ENCODE measurements around the gene FNDC3B.
"Not testable (repeated sequence)": the region's sequence is repeated elsewhere in the genome, so short reads cannot be mapped to it uniquely, and the experiment has no call there.

FNDC3B gene

DNA sequence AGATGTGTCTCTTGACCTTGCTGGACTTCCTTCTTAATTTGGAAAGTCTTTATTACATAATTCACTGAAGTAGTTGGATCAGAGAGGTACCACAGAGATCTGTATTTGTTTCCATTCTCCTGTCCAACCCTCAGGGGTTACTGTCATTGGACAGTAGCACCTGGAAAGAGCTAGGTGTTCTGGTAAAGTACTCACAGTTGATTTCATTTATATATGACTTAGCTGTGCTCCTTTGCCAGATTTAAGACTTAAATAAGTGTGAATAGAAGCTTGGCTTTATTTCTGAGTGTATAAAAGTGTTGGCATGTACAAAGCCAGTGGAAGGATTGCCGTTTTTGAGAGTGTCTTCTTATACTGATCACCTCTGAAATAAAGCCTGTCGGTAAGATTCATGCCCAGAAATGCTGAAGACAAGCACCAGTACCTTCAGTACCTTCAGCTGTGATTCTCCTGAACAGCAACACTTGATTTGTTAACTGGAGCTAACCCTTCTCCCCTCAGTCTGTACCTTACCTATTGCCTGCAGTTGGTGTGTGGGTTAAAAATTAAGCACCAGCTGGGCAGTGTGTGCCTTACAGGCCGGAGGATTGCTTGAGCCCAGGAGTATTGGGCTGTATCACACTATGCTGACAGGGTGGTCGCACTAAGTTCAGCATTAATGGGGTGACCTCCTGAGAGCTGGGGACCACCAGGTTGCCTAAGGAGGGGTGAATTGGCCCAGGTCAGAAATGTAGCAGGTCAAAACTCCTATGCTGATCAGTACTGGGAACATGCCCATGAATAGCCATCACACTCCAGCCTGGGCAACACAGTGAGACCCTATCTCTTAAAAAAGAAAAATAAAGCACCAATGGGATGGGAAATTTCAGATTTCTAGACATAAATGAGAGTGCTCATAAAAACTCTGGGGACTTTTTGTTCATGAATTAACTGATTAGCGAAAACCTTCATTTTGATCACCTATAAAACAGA, 197.7 kb downstream of the FNDC3B start:
- DNase-seq (ENCODE audit: low read depth in 2 of 2): no peak

DNA sequence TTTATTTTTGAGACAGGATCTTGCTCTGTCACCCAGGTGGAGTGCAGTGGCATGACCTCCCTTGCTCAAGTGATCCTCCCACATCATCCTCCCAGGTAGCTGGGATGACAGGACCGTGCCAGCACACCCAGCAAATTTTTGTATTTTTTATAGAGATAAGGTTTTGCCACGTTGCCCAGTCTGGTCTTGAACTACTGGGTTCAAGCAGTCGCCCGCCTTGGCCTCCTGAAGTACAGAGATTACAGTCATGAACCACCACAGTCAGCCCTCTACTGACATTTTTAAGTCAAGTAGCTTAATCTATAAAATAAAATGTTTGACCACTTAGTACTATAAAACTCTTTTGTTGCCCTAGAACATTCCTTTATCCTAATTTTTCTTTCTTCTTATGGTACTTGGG, 198.8 kb downstream of the FNDC3B start:
- no peak for DNase-seq (ENCODE audit: low read depth in 2 of 2)

DNA sequence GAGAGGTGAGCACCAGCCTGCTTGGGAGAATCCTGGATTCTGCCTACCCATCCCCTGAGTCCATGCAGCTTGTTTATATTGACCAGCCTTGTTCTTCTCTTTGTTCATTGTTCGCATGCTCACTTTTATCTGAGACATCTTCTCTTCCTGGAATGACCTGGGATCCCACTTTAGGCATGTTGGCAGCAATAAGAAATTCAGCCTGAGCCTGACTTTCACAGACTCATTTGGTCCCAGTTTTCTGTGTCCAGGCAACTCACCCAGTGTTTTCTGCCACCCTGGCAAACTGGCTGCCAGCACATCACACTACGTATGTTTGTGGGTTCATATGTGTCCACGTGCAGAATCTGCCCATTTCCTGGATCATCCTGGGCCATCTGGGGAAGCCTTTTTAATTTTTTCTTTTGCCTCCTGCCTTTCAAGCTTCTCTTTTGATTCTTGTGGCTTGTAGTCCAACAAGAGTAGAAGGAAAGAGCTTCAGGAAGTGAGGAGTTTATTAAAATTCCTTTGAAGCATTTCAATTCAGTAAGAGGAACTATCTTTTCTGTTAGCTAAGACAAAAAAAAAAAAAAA, 199.9 kb downstream of the FNDC3B start:
- no peak for DNase-seq (ENCODE audit: low read depth in 2 of 2)

DNA sequence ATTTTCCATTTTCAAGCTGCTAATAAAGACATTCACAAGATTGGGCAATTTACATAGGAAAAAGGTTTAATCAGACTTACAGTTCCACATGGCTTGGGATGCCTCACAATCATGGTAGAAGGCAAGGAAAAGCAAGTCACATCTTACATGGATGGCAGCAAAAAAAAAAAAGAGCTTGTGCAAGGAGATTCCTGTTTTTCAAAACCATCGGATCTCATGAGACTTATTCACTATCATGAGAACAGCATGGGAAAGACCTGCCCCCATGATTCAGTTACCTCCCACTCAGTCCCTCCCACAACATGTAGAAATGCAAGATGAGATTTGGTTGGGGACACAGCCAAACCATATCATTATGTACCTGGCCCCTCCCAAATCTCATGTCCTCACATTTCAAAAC, 202.0 kb downstream of the FNDC3B start:
- no peak for DNase-seq (ENCODE audit: low read depth in 2 of 2)

DNA sequence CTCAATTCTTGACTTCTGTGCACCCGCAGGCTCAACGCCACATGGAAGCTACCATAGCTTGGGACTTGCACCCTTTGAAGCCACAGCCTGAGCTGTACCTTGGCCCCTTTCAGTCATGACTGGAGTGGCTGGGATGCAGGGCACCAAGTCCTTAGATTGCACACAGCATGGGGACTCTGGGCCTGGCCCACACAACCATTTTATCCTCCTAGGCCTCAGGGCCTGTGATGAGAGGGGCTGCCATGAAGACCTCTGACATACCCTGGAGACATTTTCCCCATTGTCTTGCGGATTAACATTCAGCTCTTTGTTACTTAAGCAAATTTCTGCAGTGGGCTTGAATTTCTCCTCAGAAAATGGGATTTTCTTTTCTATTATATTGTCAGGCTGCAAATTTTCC, 203.1 kb downstream of the FNDC3B start:
- DNase-seq (ENCODE audit: low read depth in 2 of 2): not testable (repeated sequence)

DNA sequence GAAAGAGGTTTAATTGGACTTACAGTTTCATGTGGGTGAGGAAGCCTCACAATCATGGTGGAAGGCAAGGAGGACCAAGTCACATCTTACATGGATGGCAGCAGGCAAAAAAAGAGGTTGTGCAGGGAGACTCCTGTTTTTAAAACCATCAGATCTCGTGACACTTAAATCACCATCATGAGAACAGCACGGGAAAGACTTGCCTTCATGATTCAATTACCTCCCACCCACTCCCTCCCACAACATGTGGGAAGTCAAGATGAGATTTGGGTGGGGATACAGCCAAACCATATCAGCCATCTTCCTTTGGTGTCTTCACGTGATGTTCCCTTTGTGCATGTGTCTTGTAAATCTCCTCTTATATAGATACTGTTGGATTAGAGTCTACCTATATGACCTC, 204.0 kb downstream of the FNDC3B start:
- DNase-seq (ENCODE audit: low read depth in 2 of 2): not testable (repeated sequence)

DNA sequence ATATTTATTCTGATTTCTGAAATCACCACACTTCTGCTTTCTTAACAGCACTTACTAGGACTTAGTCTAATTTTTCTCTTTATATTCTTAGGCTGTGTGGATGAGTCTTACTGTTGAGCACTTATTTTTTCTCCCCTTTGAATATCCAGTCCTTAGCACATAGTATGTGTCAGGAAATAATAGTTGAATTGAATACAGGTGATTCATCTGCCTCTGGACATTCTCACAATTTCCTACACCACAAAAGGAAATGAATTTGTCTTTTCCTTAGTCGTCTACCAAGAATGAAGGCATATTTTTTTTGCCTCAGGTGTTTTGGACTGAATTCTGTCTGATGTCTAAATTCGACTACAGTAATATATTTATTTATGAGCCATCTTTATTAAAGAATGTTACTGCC, 204.6 kb downstream of the FNDC3B start:
- no peak for DNase-seq (ENCODE audit: low read depth in 2 of 2)

DNA sequence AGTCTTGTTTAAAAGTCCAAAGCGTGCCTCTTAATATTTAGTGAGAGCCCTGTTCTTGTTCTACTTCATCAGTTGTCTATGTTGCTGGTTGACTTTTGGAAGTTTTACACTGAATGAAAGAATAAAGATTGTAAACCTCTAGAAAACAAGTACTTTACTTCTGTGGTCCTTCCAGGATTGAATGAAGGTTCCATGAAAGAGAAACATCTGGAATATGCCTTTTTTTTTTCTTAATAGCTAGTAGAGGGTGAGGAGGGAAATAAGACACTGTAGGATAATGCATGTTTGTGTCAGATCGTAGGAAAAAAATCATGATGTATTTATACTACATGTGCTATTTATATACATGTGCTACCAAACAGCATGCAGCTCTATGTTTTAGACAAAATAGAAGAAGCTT, 205.9 kb downstream of the FNDC3B start:
- DNase-seq (ENCODE audit: low read depth in 2 of 2): no peak

DNA sequence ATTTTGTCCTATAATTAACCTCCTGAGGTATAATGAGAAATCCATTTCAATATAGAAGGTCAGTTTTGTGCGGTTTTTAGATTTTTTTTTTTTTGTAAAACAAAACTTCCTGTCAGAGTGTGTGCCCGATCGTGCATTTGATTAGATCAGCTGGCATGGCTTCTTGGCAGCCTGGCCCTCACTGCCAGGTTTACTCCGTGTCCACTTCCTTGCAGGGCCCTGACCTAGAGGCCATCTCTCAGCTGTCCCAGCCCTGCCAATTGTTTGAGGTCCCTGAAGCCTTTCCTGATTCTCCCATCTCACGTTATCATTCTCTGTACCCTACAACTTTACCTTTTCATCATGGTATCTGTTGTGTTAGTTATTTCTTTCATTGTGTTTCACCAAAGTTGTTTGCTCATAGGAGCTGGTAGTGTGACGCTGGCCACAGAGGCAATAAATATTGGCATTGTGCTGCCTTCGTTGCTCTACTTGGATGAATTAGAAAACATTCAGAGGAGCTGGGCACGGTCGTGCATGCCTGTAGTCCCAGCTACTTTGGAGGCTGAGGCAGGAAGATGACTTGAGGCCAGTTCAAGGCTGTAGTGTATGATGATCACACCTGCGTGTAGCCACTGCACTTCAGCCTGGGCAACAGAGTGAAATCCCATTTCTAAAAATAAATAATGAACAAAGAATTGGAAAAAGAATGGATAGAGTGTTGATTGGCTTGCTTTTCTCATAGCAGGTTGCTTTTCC, 206.9 kb downstream of the FNDC3B start:
- no peak for DNase-seq (ENCODE audit: low read depth in 2 of 2)

DNA sequence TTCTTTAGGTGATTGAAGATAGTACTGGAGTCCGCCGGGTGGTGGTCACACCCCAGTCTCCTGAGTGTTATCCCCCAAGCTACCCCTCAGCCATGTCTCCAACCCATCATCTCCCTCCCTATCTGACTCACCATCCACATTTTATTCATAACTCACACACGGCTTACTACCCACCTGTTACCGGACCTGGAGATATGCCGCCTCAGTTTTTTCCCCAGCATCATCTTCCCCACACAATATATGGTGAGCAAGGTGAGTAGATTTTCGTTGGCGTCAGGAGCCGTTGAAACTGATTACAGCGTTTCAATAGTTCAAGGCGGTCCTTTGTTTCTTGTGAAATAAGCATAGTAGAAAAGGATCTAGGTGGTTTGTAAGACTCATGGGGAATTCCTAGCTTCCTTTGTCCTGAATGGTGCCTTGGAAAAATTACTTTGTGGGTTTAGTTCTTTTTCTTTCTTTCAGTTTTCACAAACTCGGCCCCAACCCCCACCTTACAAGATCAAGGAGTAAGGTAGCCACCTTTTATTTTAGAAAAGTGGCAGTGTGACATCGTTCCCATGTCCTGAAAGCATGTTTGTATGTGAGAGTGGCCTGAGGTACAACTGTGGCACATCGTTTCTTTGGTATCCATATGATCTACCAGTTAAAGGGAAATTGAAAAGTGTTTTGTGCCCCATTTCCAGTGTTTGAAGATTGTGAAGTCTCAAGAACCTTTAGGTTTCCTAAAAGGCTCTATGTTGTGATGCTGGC, 208.3 kb downstream of the FNDC3B start:
- DNase-seq (ENCODE audit: low read depth in 2 of 2): no peak

DNA sequence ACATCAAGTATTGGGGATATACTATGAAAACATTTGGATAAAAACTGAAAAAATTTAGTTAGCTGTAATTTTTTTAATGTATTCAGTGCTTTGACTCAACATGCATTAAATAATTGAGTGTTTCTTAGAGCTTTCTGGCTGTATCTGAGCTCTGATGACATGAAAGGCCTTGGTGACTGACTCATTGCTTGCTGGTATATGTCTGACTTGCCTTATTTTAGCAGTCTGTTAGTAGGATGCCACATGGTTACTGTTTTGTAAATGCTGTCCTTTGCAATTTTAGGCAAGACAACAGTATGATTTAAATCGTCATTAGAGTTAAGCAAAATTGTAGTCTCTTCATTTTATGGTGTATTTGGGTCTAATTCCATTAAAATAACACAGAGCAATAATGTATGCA, 209.7 kb downstream of the FNDC3B start:
- no peak for DNase-seq (ENCODE audit: low read depth in 2 of 2)

DNA sequence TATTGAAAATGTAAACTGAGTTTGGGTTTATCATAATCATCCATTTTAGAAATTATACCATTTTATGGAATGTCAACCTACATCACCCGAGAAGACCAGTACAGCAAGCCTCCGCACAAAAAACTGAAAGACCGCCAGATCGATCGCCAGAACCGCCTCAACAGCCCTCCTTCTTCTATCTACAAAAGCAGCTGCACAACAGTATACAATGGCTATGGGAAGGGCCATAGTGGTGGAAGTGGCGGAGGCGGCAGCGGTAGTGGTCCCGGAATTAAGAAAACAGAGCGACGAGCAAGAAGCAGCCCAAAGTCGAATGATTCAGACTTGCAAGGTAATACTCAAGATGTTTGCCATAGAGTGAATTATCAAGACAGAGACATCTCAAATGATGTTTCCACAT, 211.8 kb downstream of the FNDC3B start:
- DNase-seq (ENCODE audit: low read depth in 2 of 2): no peak

DNA sequence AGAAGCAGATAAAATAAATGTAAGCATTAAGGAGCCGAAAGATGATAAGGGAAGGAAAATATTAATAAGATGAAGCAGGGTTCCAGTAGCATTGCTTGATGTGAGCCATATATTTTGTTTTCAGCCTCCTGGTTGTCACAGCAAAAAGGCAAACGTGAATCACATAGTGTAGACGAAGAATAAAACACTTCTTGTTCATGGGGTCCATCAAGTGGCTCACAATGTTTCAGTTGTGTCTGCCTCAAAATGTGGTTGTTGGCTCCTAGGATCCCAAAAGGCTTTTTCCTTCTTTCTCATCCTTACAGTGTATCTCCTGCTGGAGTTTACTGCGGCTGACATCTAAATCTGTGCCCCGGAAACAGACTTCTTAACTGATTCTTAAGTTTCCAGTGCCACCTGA, 213.8 kb downstream of the FNDC3B start:
- no peak for DNase-seq (ENCODE audit: low read depth in 2 of 2)

DNA sequence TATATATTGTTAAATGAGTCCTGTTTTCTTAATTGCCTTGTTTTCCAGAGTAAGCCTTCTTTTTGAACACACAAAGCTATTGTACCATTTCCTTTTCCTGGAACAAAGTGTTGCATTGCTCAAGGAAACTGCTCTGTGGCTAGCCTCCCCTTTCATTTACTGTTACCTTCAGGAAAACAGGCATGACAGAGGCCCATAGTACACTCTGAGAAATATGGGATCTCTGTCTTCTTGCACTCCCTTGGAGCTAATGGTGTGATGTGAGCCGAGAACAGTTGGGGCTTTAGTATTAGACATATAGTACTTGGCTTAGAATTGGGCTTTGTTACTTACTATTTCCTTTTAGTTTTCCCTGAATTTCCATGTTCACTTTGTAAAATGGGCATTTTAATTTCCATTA, 215.2 kb downstream of the FNDC3B start:
- no peak for DNase-seq (ENCODE audit: low read depth in 2 of 2)

DNA sequence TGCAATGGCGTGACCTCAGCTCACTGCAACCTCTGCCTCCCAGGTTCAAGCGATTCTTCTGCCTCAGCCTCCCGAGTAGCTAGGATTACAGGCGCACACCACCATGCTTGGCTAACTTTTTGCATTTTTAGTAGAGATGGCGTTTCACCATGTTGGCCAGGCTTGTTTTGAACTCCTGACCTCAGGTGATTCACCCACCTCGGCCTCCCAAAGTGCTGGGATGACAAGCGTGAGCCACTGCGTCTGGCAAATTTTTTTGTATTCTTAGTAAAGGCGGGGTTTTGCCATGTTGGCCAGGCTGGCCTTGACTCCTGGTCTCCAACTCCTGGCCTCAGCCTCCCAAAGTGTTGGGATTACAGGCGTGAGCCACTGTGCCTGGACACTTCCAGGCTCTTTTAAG, 215.9 kb downstream of the FNDC3B start:
- DNase-seq (ENCODE audit: low read depth in 2 of 2): not testable (repeated sequence)

DNA sequence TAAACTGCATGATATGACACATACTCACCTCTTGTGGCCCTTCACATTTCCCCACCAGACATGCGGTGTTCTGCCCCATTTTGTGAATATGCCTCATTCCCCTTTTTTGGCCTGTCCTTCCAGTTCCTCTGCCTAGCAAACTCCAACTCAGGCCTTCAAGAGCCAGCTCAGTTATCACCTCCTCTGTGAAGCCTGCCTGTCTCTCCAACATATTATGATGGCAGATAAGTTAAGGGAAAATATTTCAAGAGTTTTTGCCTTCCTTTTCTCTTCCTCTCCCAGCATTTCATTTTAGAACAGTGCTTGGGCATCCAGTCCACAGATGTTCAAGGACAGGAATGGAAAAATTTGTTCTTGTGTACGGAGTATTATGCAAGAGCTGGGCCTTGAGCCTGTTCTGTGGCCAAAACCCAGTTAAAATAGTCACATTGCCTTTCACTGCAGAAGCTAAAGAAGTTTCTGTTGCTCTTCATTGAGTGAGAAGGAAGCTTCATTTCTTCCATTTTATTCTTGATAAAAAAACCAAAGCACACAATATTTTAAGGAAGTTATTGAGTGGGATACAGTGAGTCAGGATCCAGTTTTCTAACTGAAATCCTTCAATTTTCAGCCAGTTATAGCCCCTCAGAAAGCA, 216.8 kb downstream of the FNDC3B start:
- DNase-seq (ENCODE audit: low read depth in 2 of 2): no peak

DNA sequence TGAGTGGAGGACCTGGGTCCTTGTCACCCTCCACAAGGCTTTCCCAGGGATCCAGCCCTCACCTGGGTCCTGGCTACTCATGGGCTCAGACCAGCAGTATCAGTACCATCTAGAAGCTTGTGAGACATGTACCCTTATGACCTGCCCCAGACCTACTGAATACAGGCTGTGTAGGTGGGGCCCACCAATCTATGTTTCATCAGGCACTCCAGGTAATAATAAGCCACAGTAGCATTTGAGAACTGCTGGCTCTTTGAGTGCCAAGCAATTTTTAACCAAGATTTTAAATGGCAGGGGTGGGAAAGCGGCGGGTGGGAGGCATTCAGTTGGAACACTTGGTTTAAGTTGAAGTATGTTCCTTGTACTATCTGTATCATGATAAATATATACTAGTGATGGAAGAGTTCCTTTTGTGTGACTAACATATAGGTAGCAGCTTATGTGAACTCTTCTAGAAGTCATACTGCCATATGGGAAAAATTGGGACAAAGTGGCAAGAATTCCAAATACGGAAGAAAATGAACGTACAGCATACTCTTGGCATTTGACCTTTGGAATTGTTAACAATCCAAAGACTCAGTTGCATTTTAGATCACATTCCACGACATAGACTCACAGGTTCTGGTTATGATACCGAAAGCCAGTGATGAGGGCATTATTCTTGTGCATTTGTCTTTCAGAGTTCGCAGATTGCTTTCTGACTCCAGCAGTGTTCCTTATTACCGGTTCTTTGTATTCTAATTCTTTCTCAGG, 218.4 kb downstream of the FNDC3B start:
- DNase-seq (ENCODE audit: low read depth in 2 of 2): no peak

DNA sequence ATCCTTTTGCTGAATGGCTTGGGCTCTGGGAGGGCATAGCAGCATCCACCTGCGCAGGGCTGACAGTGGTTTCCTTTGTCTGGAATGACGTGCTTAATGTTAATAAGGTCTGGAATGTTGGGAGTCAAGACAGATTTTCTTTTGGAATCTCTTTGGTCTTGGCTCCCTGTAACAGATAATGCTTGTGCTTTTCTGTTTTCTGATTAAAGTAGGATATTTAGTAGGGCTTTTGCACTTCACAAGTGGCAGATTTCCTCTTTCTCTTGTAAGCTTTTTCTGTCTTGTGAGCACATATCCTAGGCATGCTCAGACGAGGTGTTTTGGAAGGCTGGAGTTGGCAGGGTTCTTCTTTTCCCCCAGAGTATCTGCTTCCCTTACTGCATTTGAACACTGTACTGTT, 219.2 kb downstream of the FNDC3B start:
- no peak for DNase-seq (ENCODE audit: low read depth in 2 of 2)

DNA sequence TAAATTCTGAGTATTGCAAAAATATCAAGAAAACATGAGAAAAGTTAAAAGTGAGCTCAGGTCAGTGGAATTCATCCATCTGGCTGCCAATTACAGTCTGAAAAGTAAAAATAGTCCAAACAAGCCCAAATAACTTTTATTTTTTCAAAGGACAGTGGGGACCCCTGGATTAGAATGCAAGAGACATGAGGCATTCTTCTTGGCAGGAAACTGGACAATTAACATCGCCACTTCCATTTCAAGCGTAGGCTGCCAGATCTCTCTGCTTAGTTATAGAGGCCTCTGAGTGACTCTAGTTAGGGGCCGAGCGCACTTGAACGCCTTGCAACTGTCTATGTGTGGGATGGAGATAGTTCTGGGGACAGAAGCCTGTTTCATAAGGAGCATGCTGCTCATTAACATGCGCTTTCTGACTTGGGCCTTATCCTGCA, 219.7 kb downstream of the FNDC3B start:
- DNase-seq (ENCODE audit: low read depth in 2 of 2): no peak

DNA sequence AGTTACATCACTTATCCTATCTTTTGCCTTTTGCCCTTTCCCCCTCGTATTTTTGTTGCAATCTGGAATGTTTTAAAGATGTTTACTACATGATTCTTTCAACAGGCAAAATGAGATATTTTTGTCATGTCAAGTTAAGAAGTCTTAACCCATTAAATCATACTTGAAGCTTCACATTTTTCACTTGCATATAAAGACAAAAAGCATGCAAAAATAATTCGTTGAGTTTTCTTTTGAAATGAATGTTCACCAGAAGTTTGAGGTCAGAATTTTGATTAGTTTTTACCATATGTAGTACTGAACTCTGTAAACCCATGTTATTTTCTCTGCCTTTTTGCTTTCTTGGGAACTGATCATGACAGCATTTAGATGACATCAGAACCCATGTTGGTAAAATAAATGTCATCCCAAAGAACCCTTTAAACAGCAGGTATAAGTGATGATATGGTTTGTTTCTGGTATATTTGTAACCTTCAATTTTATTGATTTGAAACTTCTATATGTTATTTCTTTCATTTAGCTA, 220.4 kb downstream of the FNDC3B start:
- no peak for DNase-seq (ENCODE audit: low read depth in 2 of 2)
